Muscle of back (tissue), 11 donors: ENCODE results near the gene ABHD14A. TPM values are rescaled to one million over a fixed set of nuclear protein-coding genes. Genes with fewer than 3 reads are reported as not detected.
A peak's percentile ranks its signal among the peaks of the same experiment; 100 is the strongest.
"Not testable (repeated sequence)": the region's sequence is repeated elsewhere in the genome, so short reads cannot be mapped to it uniquely, and the experiment has no call there.

Experiments
- DNase-seq, 3 donors: peaks; one replicate each; pipeline versions ENCODE4 v3.0.0 to v3.0.0-alpha.2; 2013
- polyA plus RNA-seq, 10 donors: library from polyadenylated mRNA; unstranded; fragments of 120-200 nt; gene quantifications; one replicate each; pipeline ENCODE4 v1.2.1, GENCODE V29; 2013; ENCODE audit not compliant: insufficient read length in 10 of 10

Gene ABHD14A
- polyA plus RNA-seq, 10 donors: 10.3 to 18.5 (median 12.1) TPM

DNA sequence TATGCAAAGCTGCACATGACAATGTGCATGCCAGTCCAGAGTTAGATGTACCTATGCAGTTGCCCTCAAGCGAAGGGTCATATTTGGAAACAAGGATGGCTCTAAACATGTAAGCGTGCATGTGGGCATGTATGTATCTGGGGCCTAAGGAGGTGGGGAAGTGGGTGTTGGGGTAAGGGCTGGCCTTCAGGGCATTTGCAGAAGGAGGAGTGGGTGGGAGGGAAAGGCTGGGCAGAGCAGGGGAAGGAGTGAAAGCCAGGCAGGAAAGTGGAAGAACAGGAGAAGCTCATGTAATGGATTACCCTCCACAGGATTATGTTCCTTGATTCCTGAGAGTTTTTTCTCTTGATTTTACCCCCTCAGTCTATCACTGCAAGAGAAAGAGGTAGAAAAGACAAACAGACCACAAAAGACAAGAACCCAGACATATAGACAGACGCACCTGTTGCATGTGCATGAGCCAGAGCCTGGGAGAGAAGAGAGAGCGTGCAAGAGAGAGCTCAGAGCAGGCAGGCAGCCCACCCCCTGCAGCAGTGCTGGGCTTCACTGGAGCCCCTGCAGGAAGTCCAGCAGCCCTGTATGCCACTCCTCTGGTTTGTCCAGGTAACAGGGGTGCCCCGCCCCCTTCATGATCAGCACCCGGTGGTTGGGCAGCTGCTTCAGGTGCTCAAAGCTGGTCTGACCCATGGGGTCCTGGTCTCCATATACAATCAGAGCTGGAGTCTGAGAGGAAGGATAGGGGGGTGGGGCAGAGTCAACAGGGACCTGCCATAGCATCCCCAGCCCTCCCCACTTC, 5.8 kb upstream of the ABHD14A start:
- DNase-seq: no peak

DNA sequence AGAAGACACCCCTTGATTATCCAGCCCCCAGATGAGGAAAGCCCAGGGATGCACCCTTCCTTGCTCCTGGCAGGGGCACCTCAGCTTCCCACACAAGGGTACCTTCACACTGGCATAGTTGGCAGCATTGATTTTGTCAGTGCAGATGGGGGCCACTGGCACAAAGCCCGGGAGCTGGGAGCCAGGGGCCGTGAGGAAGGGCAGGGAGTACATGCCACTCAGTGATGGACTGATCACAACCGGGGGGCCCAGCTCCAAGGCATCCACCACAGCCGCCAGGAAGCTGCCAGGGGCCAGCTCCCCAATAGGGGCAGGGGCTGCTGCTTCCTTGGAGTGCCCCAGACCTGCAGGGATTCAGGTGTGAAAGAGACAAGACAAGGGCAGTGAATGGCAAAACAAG, 5.0 kb upstream of the ABHD14A start:
- no peak for DNase-seq

DNA sequence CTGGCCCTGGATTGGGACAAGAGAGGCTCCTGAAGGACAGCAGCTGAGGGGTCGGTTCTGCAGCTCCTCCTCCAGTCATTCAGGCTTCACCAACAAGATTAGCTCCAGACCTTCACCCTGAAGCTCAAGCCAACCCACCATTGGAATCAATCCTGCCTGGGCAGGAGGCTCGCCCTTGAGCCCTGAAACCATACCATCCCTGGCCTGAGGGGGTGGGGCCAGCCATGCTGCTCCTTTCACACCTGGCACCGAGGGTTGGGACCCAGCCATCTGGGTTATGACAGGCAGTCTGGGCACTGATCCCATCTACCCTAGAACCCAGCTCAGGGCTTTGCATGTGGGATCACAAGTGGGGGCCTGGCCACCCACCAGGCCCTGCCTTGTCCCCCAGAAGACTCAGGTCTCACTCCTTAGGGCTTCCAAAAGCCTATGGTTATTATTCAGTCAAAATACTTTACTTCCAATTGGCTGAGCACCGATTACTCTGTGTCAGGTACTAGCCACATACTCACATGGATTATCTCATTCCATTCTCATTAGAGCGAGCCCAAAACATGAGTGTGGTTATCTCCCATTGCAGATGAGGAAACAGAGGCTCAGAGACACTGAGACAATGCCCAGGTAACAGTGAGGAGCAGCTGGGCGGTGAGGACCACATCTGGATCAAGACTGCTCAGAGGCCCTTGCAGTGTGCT, 4.1 kb upstream of the ABHD14A start:
- DNase-seq: no peak

DNA sequence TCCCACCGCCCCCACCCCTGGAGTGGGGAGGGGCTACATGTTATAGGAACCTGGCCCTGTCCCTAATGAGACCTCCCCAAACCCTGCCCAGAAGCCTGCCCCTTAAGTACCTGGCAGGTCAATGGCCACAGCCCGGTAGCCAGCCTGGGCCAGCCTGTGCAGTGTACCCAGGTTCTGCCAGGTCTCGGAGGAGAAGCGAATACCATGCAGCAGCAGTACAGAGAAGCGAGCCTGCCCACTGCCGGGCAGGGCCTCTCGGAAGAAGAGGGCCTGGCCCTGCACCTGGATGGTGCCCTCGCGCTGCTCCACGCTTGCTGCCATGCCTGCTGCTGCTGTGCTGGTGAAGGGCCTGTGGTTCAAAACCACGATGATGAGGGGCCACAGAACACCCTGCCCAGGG, 3.5 kb upstream of the ABHD14A start:
- DNase-seq: no peak

DNA sequence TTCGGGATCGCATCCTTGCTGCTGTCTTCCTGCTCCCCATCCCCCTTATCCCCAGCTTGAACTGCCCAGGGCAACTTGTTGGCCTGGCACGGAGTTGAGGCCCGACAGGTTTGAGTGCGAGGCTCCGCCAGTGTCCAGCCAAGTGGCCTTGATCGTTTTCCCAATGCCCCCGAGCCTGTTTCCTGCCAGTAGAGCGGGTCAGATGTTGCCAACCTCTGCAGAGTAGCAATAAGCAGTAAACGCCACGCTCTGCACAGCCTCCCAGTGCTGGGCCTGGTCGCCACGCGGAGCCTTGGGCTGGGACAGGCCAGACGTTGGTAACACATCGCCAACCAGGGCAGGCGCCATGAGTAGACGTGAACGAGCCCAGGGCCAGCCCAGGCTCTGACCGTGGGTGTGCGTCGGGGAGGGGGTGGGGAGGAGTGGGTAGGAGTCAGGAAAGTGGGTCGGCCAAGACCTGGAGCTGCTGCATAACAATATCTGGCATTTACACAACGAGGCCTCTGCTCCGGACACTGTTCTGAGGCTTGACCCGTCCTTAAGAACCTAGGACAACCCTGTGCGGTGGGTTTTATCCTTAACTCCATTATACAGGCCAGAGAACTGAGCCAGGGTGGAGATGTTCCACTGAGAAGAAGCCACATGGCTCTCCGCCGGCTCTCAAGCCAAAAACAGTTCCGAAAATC, 444 bp upstream of the ABHD14A start:
- no peak for DNase-seq

DNA sequence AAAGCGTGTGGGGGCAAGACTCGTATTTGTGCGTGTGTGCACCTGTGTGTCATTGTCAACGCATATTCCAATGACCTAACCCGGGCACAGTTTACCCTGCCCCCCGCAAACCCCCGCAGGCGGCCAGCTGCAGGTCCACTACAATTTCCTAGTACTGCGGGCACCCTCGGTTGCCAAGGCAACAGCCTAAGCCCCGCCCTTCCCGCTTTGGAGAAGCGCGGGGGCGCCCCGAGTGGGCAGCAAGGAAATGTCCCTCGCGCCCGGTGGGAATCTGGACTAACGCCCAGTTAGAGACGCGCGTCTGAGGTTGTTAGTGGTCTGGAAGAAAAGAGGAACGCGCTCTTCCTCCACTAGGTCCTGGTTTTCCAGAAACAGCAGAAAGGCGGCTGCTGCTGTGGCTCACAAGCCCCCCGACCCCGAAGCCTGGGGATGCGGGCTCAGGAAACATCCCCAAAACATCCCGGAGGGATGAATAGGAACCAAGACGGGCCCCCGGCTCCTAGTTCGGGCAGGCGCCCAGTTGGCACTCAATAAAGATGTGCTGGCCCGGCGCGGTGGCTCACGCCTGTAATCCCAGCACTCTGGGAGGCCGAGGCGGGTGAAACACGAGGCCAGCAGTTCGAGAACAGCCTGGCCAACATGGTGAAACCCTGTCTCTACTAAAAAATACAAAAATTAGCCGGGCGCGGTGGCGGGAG, 1.1 kb downstream of the ABHD14A start:
- peak in 2 of 3 donors; percentile 65 to 79 for DNase-seq

DNA sequence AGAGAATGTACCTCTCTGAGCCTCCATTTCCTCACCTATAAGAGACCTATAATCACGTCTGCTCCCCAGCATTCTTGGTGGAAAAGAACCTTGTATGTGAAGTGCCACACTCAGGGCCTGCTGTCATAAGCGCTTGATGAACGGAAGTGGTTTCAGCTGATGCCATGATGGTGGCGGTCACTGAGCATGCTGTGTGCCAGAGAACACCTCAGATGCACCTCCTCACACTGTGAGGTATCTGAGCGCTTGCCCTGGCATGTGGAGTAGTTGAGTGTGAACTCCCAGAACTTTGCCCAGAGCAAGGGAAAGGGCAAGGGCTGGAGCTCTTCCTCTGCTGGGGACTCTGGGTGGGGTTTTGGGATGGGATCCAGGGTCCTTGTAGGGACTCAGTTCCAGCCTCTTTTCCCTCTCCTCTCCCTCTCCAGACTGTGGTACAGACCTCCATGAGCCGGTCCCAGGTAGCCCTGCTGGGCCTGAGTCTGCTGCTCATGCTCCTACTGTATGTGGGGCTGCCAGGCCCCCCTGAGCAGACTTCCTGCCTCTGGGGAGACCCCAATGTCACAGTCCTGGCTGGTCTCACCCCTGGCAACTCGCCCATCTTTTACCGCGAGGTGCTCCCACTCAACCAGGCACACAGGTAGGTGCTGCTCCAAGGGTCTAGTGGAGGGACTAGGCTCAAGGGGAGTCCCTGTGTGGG, 2.7 kb downstream of the ABHD14A start:
- DNase-seq: no peak

DNA sequence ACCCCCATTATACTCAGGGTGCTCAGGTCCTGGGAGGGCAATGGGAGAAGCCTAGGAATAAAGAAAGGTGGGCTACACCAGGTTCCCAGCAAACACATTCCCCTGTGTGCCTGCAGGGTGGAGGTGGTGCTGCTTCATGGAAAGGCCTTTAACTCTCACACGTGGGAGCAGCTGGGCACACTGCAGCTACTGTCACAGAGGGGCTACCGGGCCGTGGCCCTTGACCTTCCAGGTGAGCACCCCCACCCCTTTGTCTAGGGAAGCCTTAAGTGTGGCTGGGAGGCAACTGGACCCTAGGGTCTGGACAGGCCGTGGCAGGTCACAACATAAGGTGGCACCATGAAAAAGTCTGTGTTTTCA, 3.3 kb downstream of the ABHD14A start:
- no peak for DNase-seq

DNA sequence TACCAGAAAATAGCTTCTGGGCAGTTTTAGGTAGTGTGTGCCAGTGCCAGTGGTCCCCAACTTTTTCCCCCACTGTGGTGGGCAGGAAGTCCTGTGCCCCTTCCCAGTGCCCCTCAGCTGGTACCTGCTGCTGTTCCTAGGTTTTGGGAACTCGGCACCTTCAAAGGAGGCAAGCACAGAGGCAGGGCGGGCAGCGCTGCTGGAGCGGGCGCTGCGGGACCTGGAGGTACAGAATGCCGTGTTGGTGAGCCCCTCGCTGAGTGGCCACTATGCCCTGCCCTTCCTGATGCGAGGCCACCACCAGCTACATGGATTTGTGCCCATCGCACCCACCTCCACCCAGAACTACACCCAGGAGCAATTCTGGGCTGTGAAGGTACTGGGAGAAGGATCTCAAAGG, 5.4 kb downstream of the ABHD14A start:
- no peak for DNase-seq

DNA sequence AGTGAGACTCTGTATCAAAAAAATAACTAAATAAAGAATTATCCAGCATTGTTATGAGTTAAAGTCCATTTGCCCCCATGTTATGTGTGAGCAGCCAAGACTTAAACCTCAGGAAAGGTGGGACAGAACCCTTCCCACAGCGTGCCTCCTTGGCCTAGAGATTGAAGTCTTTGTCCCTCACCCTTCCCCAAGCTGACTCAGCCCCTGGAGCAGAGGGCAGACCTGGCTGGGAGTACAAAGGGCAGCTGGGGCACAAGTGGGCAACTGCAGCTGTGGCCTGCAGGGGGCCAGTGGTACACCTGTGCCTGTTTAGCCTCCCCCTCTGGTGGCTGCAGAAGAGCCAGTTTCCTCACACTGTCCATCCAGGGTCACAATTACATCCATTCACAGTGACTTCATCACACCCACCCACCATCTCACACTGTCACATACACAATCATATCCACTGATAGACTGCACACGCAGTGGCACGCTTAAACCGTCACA, 7.5 kb downstream of the ABHD14A start:
- DNase-seq: no peak

DNA sequence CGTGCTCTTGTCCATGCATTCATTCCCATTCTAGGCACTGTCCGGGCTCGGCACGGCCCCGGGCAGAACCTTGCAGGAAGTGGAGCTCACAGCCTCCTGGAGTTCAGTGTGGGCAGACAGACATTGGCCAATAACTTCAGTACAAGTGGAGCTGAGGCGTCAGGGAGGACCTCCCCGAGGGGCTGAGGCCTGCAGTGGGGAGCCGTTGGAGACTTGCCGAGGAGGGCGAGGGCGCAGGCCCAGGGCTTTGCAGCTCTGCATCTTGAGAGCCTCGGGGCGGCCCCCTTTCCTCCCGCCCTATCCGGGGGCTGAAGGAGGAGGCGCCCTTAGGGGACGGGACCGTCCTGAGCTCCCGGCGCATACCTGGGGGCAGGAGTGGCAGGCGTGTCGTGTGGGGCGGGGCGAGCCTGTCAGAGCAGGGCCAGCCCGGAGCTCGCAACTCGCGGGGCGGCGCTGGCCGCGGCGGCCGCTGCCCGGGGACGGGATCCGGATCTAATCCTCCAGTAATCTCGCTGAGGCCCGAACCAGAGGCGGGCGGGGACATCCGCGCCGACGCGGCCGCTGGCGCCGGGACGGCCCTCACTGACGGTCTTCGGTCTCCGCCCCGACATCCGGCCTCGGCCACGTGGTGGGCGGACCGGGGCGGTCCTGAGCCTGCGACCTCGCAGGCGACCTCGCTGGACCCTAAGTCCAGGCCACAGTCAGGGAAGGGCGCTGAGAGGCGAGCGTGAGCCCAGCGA, 8.1 kb downstream of the ABHD14A start, which contains the start of gene ACY1:
Gene ACY1, plus strand, starts transcription at position 698 of the 740 bp plus-strand sequence. CDS start 530 bp downstream, outside the sequence.
- peak; percentile 81 to 97 (median 92) for DNase-seq

DNA sequence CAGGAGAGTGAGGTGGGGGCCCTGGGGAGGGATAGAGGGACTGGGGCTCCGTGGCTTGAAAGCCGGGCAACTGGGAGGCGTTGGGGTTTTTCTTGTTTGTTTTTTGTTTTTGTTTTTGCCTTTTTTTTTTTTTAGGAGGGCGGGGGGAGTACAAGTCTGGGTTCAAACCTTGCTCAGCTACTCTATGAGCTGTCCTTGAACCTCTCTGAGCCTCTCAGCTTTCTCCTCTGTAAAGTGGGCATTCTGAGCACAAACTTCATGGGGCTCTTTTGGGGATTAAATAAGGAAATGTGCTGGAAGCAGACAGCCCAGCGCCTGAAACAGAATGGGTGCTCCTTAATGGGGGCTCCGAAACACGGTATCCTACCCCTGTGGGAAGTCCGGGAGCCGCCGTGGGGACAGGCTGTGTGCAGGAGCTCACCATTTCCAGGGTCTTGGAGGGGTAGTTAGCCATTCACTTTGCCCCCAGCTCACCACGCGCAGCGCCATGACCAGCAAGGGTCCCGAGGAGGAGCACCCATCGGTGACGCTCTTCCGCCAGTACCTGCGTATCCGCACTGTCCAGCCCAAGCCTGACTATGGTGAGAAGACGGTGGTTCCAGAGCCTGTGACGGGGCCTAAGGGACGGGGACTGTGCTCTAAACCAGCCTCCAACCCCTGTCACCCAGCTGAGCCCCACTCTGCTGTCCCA, 8.9 kb downstream of the ABHD14A start:
- no peak for DNase-seq

DNA sequence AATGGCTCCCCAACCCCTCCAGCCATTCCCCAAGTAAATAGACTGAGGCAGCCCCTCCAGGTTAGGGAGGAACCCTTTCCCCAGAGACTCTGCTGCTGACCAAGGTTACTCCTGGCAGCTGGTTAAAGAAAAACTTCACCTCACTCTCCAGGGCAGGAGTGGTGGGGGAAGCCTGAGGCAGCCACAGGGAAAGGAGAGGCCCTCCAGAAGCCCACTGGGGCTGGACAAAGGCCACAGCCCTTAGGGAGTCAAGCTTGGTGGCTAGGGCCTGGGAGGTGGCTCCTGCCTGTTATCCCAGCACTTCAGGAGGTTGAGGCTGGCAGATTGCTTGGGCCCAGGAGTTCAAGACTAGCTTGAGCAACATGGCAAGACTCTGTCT, 9.4 kb downstream of the ABHD14A start:
- no peak for DNase-seq

DNA sequence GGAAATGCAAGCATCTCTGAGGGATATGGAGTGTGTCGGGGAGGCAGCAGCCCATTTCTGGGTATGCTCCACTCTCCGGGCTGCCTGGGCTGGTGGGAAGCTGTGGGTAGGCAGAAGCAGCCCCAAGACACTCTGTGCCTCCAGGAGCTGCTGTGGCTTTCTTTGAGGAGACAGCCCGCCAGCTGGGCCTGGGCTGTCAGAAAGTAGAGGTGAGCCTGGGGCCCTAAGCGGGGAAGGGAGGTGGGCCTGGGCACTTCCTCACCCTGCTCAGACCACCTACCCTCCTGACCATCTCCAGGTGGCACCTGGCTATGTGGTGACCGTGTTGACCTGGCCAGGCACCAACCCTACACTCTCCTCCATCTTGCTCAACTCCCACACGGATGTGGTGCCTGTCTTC, 10.2 kb downstream of the ABHD14A start:
- no peak for DNase-seq

DNA sequence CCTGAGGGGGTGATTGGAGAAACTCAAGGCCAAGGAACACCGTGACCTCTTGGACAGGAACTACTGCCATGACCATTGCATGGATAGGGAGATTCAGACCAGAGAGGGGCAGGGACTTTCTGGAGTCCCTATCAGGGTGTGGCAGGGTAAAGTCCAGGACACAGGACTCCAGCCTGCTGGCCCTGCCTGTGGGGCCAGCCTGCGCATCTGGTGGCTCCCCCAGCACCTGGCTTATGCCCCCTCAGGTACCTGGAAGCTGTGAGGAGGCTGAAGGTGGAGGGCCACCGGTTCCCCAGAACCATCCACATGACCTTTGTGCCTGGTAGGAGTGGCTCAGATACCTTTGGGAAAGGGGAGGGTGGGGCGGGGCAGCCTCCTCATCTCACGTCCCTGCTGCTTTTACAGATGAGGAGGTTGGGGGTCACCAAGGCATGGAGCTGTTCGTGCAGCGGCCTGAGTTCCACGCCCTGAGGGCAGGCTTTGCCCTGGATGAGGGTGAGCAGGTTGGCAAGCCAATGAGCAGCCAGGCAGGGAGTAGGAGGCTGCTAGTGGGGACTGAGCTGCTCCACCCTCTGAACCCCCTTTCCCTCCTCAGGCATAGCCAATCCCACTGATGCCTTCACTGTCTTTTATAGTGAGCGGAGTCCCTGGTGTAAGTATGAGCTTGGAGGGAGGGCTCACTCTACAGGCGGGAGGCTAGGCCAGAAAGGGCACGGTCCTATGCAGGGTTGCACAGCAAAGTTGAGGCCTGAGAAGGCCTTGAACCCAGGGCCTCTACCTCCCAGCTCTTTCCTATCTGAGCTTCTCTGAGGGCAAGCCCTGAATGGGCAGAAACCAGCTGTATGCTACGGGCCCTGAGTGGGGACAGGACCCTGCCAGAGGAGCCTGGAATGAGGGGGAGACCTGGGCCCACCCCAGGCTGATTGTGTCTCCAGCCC, 11.4 kb downstream of the ABHD14A start:
- no peak for DNase-seq

DNA sequence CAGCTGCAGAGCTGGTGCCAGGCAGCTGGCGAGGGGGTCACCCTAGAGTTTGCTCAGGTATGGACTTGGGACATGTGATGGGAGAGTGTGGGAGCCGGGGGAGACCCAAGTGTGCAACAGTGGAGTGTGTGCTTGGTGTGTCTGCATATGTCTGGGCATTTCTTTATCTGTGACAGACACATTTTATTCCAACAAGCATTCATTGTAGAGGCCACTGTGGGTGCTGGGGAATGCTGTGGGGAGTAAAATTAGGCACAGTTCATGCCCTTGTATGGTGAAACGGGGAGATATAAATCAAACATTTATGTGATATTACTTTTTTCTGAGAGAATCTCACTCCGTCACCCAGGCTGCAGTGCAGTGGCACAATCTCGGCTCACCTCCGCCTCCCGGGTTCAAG, 12.7 kb downstream of the ABHD14A start:
- no peak for DNase-seq

DNA sequence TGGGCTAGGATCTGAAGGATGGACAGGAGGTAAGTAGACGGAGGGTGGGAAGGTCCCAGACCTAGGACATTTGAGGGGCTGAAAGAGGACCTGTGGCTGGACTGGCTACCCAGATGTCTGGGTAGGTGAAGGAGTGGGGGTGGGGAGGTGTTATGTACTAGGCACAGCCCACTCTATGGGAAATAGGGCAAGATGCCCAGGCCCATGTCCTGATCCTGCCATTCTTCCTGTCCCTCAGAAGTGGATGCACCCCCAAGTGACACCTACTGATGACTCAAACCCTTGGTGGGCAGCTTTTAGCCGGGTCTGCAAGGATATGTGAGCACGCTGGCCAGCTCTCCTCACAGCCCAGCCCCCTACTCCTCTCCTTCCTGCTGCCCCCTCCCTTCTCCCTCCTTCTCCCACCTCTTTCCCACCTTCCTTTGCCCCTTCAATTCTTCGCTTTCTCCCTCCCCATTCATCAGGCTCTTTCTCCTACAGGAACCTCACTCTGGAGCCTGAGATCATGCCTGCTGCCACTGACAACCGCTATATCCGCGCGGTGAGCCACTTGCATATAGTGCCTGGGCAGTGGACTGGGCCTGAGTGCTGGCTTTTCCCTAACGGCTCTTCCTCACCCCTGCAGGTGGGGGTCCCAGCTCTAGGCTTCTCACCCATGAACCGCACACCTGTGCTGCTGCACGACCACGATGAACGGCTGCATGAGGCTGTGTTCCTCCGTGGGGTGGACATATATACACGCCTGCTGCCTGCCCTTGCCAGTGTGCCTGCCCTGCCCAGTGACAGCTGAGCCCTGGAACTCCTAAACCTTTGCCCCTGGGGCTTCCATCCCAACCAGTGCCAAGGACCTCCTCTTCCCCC, 13.7 kb downstream of the ABHD14A start:
- DNase-seq: no peak

DNA sequence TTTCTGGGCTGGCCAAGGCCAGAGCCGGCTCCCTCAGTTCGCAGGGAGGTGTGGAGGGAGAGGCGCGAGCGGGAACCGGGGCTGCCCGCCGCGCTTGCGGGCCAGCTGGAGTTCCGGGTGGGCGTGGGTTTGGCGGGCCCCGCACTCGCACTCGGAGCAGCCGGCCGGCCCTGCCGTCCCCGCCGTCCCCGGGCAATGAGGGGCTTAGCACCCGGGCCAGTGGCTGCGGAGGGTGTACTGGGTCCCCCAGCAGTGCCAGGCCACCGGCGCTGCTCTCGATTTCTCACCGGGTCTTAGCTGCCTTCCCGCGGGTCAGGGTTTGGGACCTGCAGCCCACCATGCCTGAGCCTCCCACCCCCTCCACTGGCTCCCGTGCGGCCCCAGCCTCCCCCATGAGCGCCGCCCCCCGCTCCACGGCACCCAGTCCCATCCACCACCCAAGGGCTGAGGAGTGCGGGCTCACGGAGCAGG, 15.7 kb downstream of the ABHD14A start:
- not testable (repeated sequence) for DNase-seq
